Forelimb muscle (tissue), 1 donor: ENCODE results near the gene APOL6. TPM values are rescaled to one million over a fixed set of nuclear protein-coding genes. Genes with fewer than 3 reads are reported as not detected.

ENCODE experiments used
- polyA plus RNA-seq: library from polyadenylated mRNA; unstranded; fragments of 120-200 nt; gene quantifications from one replicate; pipeline ENCODE4 v1.2.1, GENCODE V29; 2013; ENCODE audit not compliant: insufficient read length

The APOL6 gene
- polyA plus RNA-seq, 1 donor, result 1.3 TPM

Other genes with a start within 250 kb of the APOL6 start
- 26.2 TPM for gene MCM5, start 248.3 kb upstream of the APOL6 start, polyA plus RNA-seq
- 20.8 TPM for gene RASD2, start 107.6 kb upstream of the APOL6 start, polyA plus RNA-seq
- gene MB, start 31.1 kb upstream of the APOL6 start, polyA plus RNA-seq, result 403 TPM
- gene APOL5, start 69.4 kb downstream of the APOL6 start, polyA plus RNA-seq, result 1.5 TPM